ENCODE results near the gene BICDL2.

Gene BICDL2

DNA sequence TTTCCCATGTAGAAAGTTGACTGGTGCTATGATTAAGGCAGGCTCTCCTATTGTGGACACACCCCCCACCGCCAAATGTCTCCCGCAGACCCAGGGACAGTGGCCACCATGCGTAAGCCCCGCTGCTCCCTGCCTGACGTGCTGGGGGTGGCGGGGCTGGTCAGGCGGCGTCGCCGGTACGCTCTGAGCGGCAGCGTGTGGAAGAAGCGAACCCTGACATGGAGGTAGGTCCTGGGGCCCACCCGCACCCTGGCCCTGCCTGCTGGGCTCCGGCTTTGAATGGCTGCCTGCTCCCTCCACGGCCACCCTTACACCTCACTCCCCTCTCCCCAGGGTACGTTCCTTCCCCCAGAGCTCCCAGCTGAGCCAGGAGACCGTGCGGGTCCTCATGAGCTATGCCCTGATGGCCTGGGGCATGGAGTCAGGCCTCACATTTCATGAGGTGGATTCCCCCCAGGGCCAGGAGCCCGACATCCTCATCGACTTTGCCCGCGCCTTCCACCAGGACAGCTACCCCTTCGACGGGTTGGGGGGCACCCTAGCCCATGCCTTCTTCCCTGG is 13.3 kb upstream of the BICDL2 start:
- H3K27ac ChIP-seq = no peak overlapping the region
- no peak for DNase-seq (ENCODE audit: low spot score)

DNA sequence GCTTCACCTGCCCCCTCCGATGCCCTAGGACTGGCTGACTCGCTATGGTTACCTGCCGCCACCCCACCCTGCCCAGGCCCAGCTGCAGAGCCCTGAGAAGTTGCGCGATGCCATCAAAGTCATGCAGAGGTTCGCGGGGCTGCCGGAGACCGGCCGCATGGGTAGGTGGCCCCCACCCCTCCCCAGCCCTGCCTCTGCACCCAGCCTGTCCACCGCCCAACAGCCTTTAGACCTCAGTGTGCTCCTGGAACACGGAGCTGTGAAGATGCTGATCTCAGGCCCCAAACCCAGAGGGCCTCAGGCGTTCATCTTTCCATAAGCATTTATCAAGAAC is 10.6 kb upstream of the BICDL2 start:
- no peak for DNase-seq (ENCODE audit: low spot score)
- Histone ChIP-seq H3K4me3 (no peak overlapping the region), H3K27ac (no peak overlapping the region)
- TF ChIP-seq, protein P1, sequence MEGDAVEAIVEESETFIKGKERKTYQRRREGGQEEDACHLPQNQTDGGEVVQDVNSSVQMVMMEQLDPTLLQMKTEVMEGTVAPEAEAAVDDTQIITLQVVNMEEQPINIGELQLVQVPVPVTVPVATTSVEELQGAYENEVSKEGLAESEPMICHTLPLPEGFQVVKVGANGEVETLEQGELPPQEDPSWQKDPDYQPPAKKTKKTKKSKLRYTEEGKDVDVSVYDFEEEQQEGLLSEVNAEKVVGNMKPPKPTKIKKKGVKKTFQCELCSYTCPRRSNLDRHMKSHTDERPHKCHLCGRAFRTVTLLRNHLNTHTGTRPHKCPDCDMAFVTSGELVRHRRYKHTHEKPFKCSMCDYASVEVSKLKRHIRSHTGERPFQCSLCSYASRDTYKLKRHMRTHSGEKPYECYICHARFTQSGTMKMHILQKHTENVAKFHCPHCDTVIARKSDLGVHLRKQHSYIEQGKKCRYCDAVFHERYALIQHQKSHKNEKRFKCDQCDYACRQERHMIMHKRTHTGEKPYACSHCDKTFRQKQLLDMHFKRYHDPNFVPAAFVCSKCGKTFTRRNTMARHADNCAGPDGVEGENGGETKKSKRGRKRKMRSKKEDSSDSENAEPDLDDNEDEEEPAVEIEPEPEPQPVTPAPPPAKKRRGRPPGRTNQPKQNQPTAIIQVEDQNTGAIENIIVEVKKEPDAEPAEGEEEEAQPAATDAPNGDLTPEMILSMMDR (IDR thresholded peaks at IDR 0.05) = no peak

More for the DNA sequence above, 13.3 kb upstream of the BICDL2 start:
- TF ChIP-seq, protein P1 (IDR thresholded peaks at IDR 0.05) = no peak
- H3K4me3 ChIP-seq = no peak overlapping the region

- peak overlapping the region; percentile 69 for H3K4me3 ChIP-seq
- H3K27ac ChIP-seq = no peak overlapping the region
- no peak for DNase-seq (ENCODE audit: low spot score)
- TF ChIP-seq, protein P1 (IDR thresholded peaks at IDR 0.05) = no peak
Observed at GRCh38 chr16:3046641-3047386, 10.1 kb upstream of the BICDL2 start.

GRCh38 chr16:3045758-3046640 is 9.3 kb upstream of the BICDL2 start, which contains the start of gene MMP25:
TSS of gene MMP25 (plus strand) at chr16:3046561. CDS start at chr16:3046918, 357 bp downstream.
- TF ChIP-seq, protein P1 (IDR thresholded peaks at IDR 0.05) = no peak
- no peak within 1 kb of the TSS for H3K27ac ChIP-seq
- DNase-seq (ENCODE audit: low spot score) = no peak
- peak within 1 kb of the TSS; percentile 69 for H3K4me3 ChIP-seq

DNA sequence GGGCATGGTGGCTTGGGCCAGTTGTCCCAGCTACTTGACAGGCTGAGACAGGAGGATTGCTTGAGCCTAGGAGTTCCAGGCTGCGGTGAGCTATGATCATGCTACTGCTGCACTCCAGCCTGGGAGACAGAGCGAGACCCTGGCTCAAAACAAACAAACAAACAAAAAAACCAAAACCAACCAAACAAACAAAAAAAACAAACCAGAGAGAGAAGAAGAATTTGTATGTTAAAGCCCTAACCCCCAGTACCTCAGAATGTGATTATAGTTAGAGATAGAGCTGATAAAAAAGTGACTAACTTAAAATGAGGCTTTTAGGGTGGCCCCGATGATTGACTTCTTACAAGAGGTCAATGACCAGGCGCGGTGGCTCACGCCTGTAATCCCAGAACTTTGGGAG is 8.0 kb upstream of the BICDL2 start:
- DNase-seq (ENCODE audit: low spot score) = no peak
- Histone ChIP-seq H3K4me3 (no peak overlapping the region), H3K27ac (no peak overlapping the region)
- TF ChIP-seq, protein P1 (IDR thresholded peaks at IDR 0.05) = no peak

DNA sequence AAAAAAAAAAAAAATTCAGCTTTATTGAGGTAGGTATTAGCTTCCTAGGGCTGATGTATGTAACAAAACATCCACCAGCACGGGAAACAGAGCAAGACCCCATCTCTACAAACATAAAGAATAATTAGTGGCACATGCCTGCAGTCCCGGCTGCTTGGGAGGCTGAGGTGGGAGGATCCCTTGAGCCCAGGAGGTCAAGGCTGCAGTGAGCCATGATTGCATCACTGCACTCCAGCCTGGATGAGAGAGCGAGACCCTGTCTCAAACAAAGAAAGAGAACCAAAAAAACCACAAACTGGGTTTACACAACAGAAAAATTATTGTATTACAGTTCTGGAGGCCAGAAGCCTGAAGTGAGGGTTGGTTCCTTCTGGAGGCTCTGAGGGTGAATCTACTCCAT is 5.6 kb upstream of the BICDL2 start:
- TF ChIP-seq, protein P1 (IDR thresholded peaks at IDR 0.05) = no peak
- DNase-seq (ENCODE audit: low spot score) = no peak
- Histone ChIP-seq H3K27ac (no peak overlapping the region), H3K4me3 (no peak overlapping the region)

All from coronary artery (tissue), 2 donors.